ENCODE measurements around the gene SLC16A4.

GRCh38 chr1:110434946-110435345 is 44.1 kb upstream of the SLC16A4 start:
- TF ChIP-seq CTCF (IDR thresholded peaks at IDR 0.05): no peak
- TF ChIP-seq POLR2A (IDR thresholded peaks at IDR 0.05): no peak

Data from body of pancreas (tissue), 4 donors.